Psoas muscle (tissue), 8 donors: ENCODE results near the gene DACT1. TPM values are rescaled to one million over a fixed set of nuclear protein-coding genes. Genes with fewer than 3 reads are reported as not detected.

Source experiments
- ATAC-seq, 4 donors: fragments of 200-7000 bp; cut with Tn5 transposase; one replicate each; pipeline ENCODE4 v1.9.1; 2020; ENCODE audit warnings: moderate library complexity in 3 of 4, mild to moderate bottlenecking in 2 of 4
- DNase-seq, 2 donors: peaks; one replicate each; pipeline ENCODE4 v3.0.0-alpha.2; 2020
- H3K27ac ChIP-seq: fragments of 200-600 bp; one replicate; pipeline ENCODE4 v1.8.0; 2022
- H3K27me3 ChIP-seq, 3 donors: fragments of 200-600 bp in 1 of 3; one replicate each; pipeline versions ENCODE4 v1.6.1 to v1.8.0; 2013 to 2022; ENCODE audit warnings: low read length in 2 of 3, mild to moderate bottlenecking in 2 of 3, moderate library complexity in 1 of 3; ENCODE audit not compliant: insufficient read depth in 3 of 3
- H3K36me3 ChIP-seq, 2 donors: fragments of 200-600 bp in 1 of 2; one replicate each; pipeline versions ENCODE4 v1.6.1 to v1.8.0; 2013 to 2022; ENCODE audit warnings: low read depth in 1 of 2, mild to moderate bottlenecking in 1 of 2, moderate library complexity in 1 of 2; ENCODE audit not compliant: insufficient read depth in 1 of 2
- H3K4me1 ChIP-seq: fragments of 200-600 bp; one replicate; pipeline ENCODE4 v1.8.0; 2022
- H3K4me3 ChIP-seq: fragments of 200-600 bp; one replicate; pipeline ENCODE4 v1.8.0; 2022; ENCODE audit warnings: mild to moderate bottlenecking
- H3K9me3 ChIP-seq: fragments of 200-600 bp; one replicate; pipeline ENCODE4 v1.8.0; 2022
- WGBS, 3 donors: extraction: QIAGEN DNeasy Blood & Tissue Kit; methylation state at CpG; one replicate each; pipeline versions ENCODE4 v1.1.6 to v1.1.7; 2013; 5-methylcytosine and 5-hydroxymethylcytosine counted together
- intact Hi-C, 2 donors: fragments of 100-400 bp; cut with DNase I; formaldehyde crosslinking; loops; one replicate each; pipeline versions ENCODE4 v1.11.0 to v1.14.2; 2022
- polyA plus RNA-seq, 3 donors: library from polyadenylated mRNA; stranded (reverse); fragments of 200-250 nt; gene quantifications; one replicate each; pipeline ENCODE4 v1.2.3, GENCODE V29; 2013
- total RNA-seq, 4 donors: library from RNA; stranded (reverse); fragmentation: NEBNext Ultra II Directional in 2 of 4; extraction: Animal tissue kit (Norgen Biotek cat#: 25700) in 2 of 4; gene quantifications; one replicate each; pipeline versions ENCODE4 v1.2.1 to v1.2.4, GENCODE V29; 2021 to 2023
- TF ChIP-seq, protein P1 (sequence below): fragments of 200-600 bp; IDR thresholded peaks from one replicate; pipeline ENCODE4 v1.8.0; 2022; ENCODE audit warnings: antibody characterized with exemption
- donor health status: healthy with polysubstance abuse.
- donor health status: DM: no; HTN: no; CAD: no; lungs with moderate emphysema.
- donor health status: Bipolar disorder and iron deficiency.
- donor health status: healthy.
- donor health status: DM: yes; HTN: yes; CAD: no.
- donor health status: DM: no; HTN: no; CAD: no.
- donor health status: DM: no; HTN: no; CAD: no.
- donor health status: DM: yes; HTN: yes; CAD: no.

DACT1 gene
- total and polyA plus RNA-seq, 7 donors, result 0.34 to 3.0 (median 1.0) TPM

DNA sequence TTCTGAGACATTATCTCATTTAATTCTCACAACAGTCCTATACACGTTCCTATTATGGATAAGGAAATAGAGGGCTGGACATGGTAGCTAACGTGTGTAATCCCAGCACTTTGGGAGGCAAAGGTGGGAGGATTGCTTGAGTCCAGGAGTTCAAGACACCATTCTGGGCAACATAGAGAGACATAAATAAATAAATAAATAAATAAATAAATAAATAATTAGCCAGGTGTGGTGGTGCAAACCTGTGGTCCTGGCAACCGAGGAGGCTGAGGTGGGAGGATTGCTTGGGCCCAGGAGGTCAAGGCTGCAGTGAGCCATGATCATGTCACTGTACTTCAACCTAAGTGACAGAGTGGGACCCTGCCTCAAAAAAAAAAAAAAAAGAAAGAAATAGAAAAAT lies 22.6 kb downstream of the DACT1 start:
- DNase-seq, result no peak
- intact Hi-C loops, result no loop called here
- no peak for ATAC-seq
- TF ChIP-seq, protein P1, sequence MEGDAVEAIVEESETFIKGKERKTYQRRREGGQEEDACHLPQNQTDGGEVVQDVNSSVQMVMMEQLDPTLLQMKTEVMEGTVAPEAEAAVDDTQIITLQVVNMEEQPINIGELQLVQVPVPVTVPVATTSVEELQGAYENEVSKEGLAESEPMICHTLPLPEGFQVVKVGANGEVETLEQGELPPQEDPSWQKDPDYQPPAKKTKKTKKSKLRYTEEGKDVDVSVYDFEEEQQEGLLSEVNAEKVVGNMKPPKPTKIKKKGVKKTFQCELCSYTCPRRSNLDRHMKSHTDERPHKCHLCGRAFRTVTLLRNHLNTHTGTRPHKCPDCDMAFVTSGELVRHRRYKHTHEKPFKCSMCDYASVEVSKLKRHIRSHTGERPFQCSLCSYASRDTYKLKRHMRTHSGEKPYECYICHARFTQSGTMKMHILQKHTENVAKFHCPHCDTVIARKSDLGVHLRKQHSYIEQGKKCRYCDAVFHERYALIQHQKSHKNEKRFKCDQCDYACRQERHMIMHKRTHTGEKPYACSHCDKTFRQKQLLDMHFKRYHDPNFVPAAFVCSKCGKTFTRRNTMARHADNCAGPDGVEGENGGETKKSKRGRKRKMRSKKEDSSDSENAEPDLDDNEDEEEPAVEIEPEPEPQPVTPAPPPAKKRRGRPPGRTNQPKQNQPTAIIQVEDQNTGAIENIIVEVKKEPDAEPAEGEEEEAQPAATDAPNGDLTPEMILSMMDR, result no peak
- Histone ChIP-seq H3K9me3 (no peaks in the 10 kb centered on the region), H3K4me3 (no peak overlapping the region), H3K27ac (no peak overlapping the region), H3K27me3 (no peaks in the 10 kb centered on the region), H3K36me3 (no peaks in the 10 kb centered on the region), H3K4me1 (no peaks in the 10 kb centered on the region)
- WGBS, 3 donors, result 87 to 92% (median 88%) methylated on average over 3 of the region's 3 CpGs

DNA sequence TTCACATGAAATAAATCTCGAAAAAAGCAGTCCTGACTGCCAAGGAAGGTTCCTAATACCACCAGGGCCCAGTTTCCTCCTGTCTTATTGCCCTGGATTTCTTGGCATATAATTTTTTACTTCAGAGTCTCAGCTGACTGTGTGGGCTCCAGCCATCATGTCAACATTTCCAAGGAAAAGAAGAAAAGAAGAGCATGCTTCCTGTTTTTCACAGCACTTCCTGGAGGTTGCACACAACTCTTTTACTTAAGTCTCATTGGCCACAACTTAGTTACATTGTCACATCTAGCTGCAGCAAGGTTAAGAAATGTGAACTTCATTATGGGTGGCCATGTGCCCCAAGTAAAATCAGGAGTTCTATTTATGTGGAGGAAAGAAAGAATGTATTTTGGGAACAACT lies 24.3 kb downstream of the DACT1 start:
- DNase-seq (no peak), ATAC-seq (no peak)
- Histone ChIP-seq H3K4me3 (no peak overlapping the region), H3K9me3 (no peaks in the 10 kb centered on the region), H3K27me3 (no peaks in the 10 kb centered on the region), H3K36me3 (no peaks in the 10 kb centered on the region), H3K27ac (no peak overlapping the region), H3K4me1 (no peaks in the 10 kb centered on the region)
- TF ChIP-seq, protein P1, result no peak
- 34 to 60% (median 46%) methylated on average over 1 of the region's 1 CpG for WGBS, 3 donors
- intact Hi-C loops, result no loop called here

DNA sequence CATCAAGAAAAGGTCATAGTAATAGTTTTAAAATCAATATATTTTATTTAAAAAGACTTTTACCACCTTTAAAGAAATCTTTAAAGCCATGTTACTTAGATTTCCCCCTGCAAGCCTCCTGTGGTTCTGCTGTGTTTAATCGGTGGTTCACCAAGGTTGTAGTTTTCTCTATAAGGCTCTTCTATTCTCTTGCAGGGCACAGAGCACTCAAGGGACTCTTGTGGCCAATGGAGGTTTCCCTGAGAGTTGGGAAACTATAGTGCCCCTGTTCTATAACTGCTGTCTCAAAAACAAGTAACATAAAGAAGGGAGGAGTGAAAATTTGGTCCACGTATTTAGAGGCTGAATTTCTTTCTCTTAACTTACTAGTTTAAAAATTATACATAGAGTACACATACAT lies 25.0 kb downstream of the DACT1 start:
- 77 to 90% (median 82%) methylated on average over 2 of the region's 2 CpGs for WGBS, 3 donors
- TF ChIP-seq, protein P1, result no peak
- intact Hi-C loops, result no loop called here
- Histone ChIP-seq H3K27me3 (no peaks in the 10 kb centered on the region), H3K4me1 (no peaks in the 10 kb centered on the region), H3K9me3 (no peaks in the 10 kb centered on the region), H3K36me3 (no peaks in the 10 kb centered on the region), H3K27ac (no peak overlapping the region), H3K4me3 (no peak overlapping the region)
- no peak for ATAC-seq
- DNase-seq, result no peak

DNA sequence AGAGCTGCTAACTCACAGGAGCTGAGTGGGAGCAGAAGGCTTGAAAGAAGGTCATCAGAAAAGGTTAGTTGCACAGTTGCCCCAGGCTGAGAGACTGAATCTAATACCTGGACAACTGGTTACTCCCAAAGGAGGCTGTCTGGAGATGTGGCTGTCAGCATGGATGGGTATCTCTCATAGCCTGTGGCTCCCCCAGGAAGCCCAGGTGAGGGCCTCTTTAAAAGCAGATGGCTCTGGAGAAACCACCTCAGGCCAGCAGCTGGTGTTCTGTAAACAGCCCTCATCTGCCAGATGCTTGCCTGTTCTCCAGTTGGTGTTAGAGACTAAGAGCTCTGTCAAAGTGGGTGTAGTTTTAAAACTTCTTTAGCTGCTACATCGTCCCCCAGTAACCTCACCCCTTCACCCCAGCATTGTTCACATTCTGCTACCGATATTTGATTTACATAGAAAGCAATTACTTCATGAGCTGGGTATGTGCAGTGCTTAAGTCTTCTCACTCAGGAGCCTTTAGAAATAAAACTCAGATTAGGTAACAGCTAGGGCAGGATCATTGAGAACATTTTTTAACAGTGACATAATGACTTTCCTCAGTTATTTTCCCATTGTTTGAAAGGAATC lies 25.8 kb downstream of the DACT1 start:
- intact Hi-C loops, result no loop called here
- WGBS, 3 donors, result 15 to 19% (median 18%) methylated on average over 2 of the region's 2 CpGs
- no peaks in the 10 kb centered on the region for H3K9me3 ChIP-seq
- H3K36me3 ChIP-seq, result no peaks in the 10 kb centered on the region
- no peaks in the 10 kb centered on the region for H3K27me3 ChIP-seq
- TF ChIP-seq, protein P1, result no peak
- no peak overlapping the region for H3K4me3 ChIP-seq
- ATAC-seq (peak in 2 of 4 donors; percentile 27 to 39), DNase-seq (no peak)
- no peak overlapping the region for H3K27ac ChIP-seq
- no peaks in the 10 kb centered on the region for H3K4me1 ChIP-seq
